ENCODE results near the gene BTBD6.

- TF ChIP-seq, protein P1, sequence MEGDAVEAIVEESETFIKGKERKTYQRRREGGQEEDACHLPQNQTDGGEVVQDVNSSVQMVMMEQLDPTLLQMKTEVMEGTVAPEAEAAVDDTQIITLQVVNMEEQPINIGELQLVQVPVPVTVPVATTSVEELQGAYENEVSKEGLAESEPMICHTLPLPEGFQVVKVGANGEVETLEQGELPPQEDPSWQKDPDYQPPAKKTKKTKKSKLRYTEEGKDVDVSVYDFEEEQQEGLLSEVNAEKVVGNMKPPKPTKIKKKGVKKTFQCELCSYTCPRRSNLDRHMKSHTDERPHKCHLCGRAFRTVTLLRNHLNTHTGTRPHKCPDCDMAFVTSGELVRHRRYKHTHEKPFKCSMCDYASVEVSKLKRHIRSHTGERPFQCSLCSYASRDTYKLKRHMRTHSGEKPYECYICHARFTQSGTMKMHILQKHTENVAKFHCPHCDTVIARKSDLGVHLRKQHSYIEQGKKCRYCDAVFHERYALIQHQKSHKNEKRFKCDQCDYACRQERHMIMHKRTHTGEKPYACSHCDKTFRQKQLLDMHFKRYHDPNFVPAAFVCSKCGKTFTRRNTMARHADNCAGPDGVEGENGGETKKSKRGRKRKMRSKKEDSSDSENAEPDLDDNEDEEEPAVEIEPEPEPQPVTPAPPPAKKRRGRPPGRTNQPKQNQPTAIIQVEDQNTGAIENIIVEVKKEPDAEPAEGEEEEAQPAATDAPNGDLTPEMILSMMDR (IDR thresholded peaks at IDR 0.05 in 4 of 5, conservative IDR thresholded peaks at IDR 0.05 in 1 of 5), result no peak
- TF ChIP-seq POLR2A (IDR thresholded peaks at IDR 0.05), result no peak
Measured at GRCh38 chr14:105223260-105223659, 25.1 kb upstream of the BTBD6 start.
